ENCODE results near the gene GCLM.

- TF ChIP-seq CTCF (IDR thresholded peaks at IDR 0.05) = no peak
- no peak for TF ChIP-seq POLR2A (IDR thresholded peaks at IDR 0.05)
Observed at GRCh38 chr1:93839307-93839706, 69.9 kb downstream of the GCLM start.
